OCI-LY1 (cell line): ENCODE data around the gene COMP.

Experiments used
- H2AFZ ChIP-seq: fragments of 200-600 bp; sonication (generic), shearing (Covaris generic); 2 replicates; pipeline ENCODE4 v1.6.0; 2014; ENCODE audit warnings: antibody characterized with exemption, mild to moderate bottlenecking, low read length
- H3F3A ChIP-seq: fragments of 200-600 bp; sonication (generic), shearing (Covaris generic); 2 replicates; pipeline ENCODE4 v1.6.0; 2014; ENCODE audit warnings: mild to moderate bottlenecking, antibody characterized with exemption, low read length, moderate library complexity; ENCODE audit not compliant: insufficient read depth
- H3K27ac ChIP-seq: fragments of 200-600 bp; sonication (generic); 2 replicates; pipeline ENCODE4 v1.5.1; 2014; ENCODE audit warnings: low read length, mixed run types, mild to moderate bottlenecking, low read depth; ENCODE audit not compliant: poor library complexity, severe bottlenecking
- H3K27me3 ChIP-seq: fragments of 200-600 bp; sonication (generic); 2 replicates; pipeline ENCODE4 v1.6.0; 2014; ENCODE audit warnings: antibody characterized with exemption, mild to moderate bottlenecking, low read length, moderate library complexity; ENCODE audit not compliant: insufficient read depth
- H3K36me3 ChIP-seq: fragments of 200-600 bp; sonication (generic); 2 replicates; pipeline ENCODE4 v1.6.1; 2014; ENCODE audit warnings: mild to moderate bottlenecking, antibody characterized with exemption, low read length, moderate library complexity, mixed read lengths; ENCODE audit not compliant: insufficient read depth
- H3K4me1 ChIP-seq: fragments of 200-600 bp; sonication (generic); 2 replicates; pipeline ENCODE4 v1.5.1; 2014; ENCODE audit warnings: mild to moderate bottlenecking, low read length, moderate library complexity; ENCODE audit not compliant: insufficient read depth, severe bottlenecking
- H3K4me2 ChIP-seq: fragments of 200-600 bp; sonication (generic), shearing (Covaris generic); 2 replicates; pipeline ENCODE4 v1.6.1; 2014; ENCODE audit warnings: low read length
- H3K4me3 ChIP-seq: fragments of 200-600 bp; sonication (generic); 2 replicates; pipeline ENCODE4 v1.5.1; 2014; ENCODE audit warnings: low read length, low read depth, mild to moderate bottlenecking, mixed read lengths; ENCODE audit not compliant: poor library complexity, severe bottlenecking
- H3K79me2 ChIP-seq: fragments of 200-600 bp; shearing (Covaris generic); 2 replicates; pipeline ENCODE4 v1.6.1; 2016; ENCODE audit warnings: mixed run types, low read length, mixed read lengths; ENCODE audit not compliant: insufficient read depth
- H3K9ac ChIP-seq: fragments of 200-600 bp; sonication (generic), shearing (Covaris generic); 2 replicates; pipeline ENCODE4 v1.6.1; 2014; ENCODE audit warnings: mild to moderate bottlenecking, low read length, mixed read lengths
- H3K9me2 ChIP-seq: fragments of 200-600 bp; sonication (generic), shearing (Covaris generic); 2 replicates; pipeline ENCODE4 v1.6.1; 2014; ENCODE audit warnings: low read depth, mild to moderate bottlenecking, low read length, mixed read lengths
- H3K9me3 ChIP-seq: fragments of 200-600 bp; shearing (Covaris generic); 2 replicates; pipeline ENCODE4 v1.6.1; 2014; ENCODE audit warnings: low read length, mixed read lengths
- H4K20me1 ChIP-seq: fragments of 200-600 bp; sonication (generic), shearing (Covaris generic); 2 replicates; pipeline ENCODE4 v1.6.0; 2016; ENCODE audit warnings: mild to moderate bottlenecking, low read length; ENCODE audit not compliant: insufficient read depth
- CTCF ChIP-seq: fragments of 200-600 bp; sonication (generic), shearing (Covaris generic); IDR thresholded peaks from 2 replicates; pipeline ENCODE4 v1.5.1; 2017; ENCODE audit warnings: mild to moderate bottlenecking, antibody characterized with exemption, low read length, moderate library complexity, mixed read lengths
- EZH2 ChIP-seq: fragments of 200-600 bp; sonication (generic), shearing (Covaris generic); IDR thresholded peaks from 2 replicates; pipeline ENCODE4 v1.8.0; 2017; ENCODE audit warnings: borderline replicate concordance, mixed run types, mild to moderate bottlenecking, antibody characterized with exemption, low read length, moderate library complexity, mixed read lengths

COMP gene

DNA sequence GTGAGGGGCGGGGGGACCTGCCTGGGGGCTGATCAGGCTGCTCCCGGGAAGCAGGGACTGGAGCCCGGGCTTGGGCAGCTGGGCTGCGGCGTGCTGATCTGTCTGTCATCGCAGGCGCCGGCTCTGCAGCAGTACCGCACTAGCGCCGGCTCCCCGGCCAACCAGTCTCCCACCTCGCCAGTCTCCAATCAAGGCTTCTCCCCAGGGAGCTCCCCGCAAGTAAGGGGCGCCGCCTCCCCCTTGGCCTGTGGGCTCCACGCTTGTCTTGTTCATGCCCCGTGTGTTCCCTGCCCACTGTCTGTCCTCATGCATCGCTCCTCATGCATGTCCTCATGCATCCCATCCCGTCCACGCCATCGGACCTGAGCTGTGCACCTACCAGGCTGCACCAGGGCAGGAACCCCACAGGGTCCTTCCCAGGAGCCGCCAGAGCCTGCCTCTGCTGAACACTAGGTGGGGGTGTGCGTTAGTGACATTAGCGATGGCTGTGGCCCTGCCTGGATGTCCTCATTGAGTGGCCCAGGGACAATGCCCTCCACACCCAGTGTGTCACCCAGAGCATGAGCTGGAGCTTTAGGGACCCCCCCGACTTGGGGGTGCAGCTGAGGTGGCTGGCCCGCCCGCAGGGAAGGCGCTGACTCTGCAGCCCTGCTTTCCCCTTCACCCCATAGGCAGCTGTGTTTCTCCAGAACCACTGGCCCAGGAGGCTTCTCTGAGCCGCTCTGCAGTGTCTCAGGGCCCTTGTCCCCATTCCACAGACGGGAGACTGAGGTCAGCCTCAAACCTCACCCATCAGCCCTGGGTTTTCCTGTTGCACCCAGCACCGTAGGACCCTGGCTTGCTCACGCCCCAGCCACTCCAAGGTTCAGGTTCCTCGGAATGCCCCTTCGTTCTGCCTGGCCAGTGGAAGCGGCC is 19.5 kb downstream of the COMP start:
- H3K36me3 ChIP-seq = no peaks in the 10 kb centered on the region

DNA sequence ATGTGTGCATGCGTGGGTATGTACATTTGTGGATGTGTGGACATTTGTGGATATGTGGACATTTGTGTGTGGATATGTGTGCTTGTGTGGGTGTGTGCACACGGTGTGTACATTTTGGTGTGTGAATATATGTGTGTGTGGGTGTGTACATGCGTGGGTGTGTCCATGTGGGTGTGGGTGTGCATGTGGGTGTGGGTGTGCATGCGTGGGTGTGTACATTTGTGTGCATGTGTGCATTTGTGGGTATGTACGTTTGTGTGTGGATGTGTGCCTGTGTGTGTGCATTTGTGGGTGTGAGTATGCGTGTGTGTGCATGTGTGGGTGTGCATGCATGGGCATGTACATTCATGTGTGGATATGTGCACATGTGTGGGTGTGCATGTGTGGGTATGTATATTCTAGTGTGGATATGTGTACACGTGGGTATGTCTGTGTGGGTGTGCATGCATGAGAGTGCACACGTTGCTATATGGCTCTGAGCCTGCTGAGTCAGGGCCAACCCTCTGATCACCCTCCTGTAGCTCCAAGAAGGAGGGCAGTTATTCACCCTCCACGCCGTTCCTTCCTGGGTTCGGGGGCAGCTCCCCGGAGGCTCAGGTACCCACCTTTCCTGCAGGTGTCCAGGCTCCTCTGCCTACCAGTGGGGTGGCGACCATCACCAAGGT is 20.3 kb downstream of the COMP start:
- H4K20me1 ChIP-seq = no peaks in the 10 kb centered on the region
- no peaks in the 10 kb centered on the region for H3K4me1 ChIP-seq
- no peaks in the 10 kb centered on the region for H3K36me3 ChIP-seq
- no peak overlapping the region for H3K9ac ChIP-seq
- H3F3A ChIP-seq = no peaks in the 10 kb centered on the region
- no peak overlapping the region for H3K4me3 ChIP-seq
- H3K27me3 ChIP-seq = peaks cover 10% of the 10 kb centered on the region; the same call in 1 of the 2 replicates
- TF ChIP-seq EZH2 (no peak), CTCF (no peak)
- no peaks in the 10 kb centered on the region for H3K79me2 ChIP-seq
- no peaks in the 10 kb centered on the region for H3K9me3 ChIP-seq
- no peaks in the 10 kb centered on the region for H3K9me2 ChIP-seq
- no peak overlapping the region for H2AFZ ChIP-seq
- H3K4me2 ChIP-seq = no peak overlapping the region
- no peak overlapping the region for H3K27ac ChIP-seq

More for the DNA sequence above, 19.5 kb downstream of the COMP start:
- Histone ChIP-seq H3K9ac (no peak overlapping the region), H3K4me1 (no peaks in the 10 kb centered on the region), H4K20me1 (no peaks in the 10 kb centered on the region), H3K79me2 (no peaks in the 10 kb centered on the region), H3F3A (no peaks in the 10 kb centered on the region), H3K27ac (no peak overlapping the region), H2AFZ (no peak overlapping the region), H3K27me3 (peaks cover 14% of the 10 kb centered on the region; the same call in 1 of the 2 replicates), H3K9me2 (no peaks in the 10 kb centered on the region), H3K9me3 (no peaks in the 10 kb centered on the region), H3K4me2 (no peak overlapping the region), H3K4me3 (no peak overlapping the region)
- no peak for TF ChIP-seq EZH2
- TF ChIP-seq CTCF = peak; percentile 59

DNA sequence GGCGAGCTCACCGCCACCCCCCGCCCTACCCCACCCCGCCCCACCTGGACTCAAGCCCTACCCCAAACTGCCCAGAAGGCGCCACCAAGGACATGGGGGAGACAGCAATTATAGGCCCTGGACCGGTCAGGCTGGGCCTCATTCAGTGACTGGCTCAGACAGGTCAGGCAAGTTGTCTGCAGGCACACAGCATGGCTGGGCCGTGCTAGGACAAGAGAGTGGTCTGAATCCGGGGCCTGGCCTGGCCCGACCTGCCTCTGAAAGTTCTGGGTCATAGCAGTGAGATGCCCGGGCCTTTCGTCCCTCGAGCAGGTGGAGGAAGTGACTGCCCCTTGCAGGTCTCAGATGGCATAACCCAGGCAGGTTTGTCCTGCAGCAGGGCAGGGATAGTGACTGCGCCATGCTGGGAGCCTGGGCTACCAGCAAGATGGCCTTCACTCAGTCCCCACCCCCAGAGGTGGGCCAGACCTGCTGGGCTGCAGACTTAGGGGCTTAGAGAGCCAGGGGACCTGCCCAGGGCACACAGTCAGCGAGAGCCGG is 21.0 kb downstream of the COMP start:
- H3F3A ChIP-seq = no peaks in the 10 kb centered on the region
- H3K79me2 ChIP-seq = no peaks in the 10 kb centered on the region
- H3K36me3 ChIP-seq = no peaks in the 10 kb centered on the region
- no peaks in the 10 kb centered on the region for H3K9me3 ChIP-seq
- H4K20me1 ChIP-seq = no peaks in the 10 kb centered on the region
- H3K9me2 ChIP-seq = no peaks in the 10 kb centered on the region
- no peak overlapping the region for H2AFZ ChIP-seq
- H3K27me3 ChIP-seq = peaks cover 14% of the 10 kb centered on the region
- TF ChIP-seq EZH2 (no peak), CTCF (no peak)
- no peak overlapping the region for H3K27ac ChIP-seq
- H3K4me2 ChIP-seq = no peak overlapping the region
- H3K4me1 ChIP-seq = no peaks in the 10 kb centered on the region
- H3K4me3 ChIP-seq = no peak overlapping the region
- no peak overlapping the region for H3K9ac ChIP-seq
